ENCODE results near the gene PARD3. TPM values are rescaled to one million over a fixed set of nuclear protein-coding genes. Genes with fewer than 3 reads are reported as not detected.

Gene PARD3
- total RNA-seq, 3 donors from 2014 or later (not counting 1 experiment from before 2014, with no cell fraction given), result 0.14 to 0.49 (median 0.38) TPM

DNA sequence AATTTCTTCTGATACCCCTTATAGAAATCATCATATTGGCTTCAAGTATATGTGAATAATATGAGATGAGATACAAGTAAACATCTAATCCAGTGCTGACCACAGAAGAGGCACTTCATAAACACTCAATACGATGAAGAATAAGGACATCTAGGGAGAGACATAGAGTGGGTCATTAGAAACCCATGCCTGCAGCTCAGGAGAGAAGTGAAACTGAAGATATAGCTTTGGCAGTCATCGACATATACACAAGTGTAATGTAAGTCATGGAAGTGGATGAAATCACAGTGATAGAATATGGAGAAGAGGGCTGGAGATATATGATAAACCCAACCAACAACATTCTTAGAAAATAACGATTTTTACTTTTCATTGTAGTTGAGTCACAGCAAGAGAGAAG lies 665.0 kb downstream of the PARD3 start:
- Histone ChIP-seq H3K4me3 (ENCODE audit: low read length) (no peak overlapping the region), H3K9me3 (ENCODE audit: control insufficient read depth, insufficient read depth, low read length) (no peaks in the 10 kb centered on the region), H3K27me3 (ENCODE audit: control insufficient read depth, insufficient read depth, low read length) (no peaks in the 10 kb centered on the region), H3K4me1 (ENCODE audit: control insufficient read depth, insufficient read depth, low read length) (no peaks in the 10 kb centered on the region), H3K27ac (ENCODE audit: low read length) (no peak overlapping the region), H3K36me3 (ENCODE audit: control insufficient read depth, insufficient read depth, low read length) (no peaks in the 10 kb centered on the region)
- TF ChIP-seq, protein P1, sequence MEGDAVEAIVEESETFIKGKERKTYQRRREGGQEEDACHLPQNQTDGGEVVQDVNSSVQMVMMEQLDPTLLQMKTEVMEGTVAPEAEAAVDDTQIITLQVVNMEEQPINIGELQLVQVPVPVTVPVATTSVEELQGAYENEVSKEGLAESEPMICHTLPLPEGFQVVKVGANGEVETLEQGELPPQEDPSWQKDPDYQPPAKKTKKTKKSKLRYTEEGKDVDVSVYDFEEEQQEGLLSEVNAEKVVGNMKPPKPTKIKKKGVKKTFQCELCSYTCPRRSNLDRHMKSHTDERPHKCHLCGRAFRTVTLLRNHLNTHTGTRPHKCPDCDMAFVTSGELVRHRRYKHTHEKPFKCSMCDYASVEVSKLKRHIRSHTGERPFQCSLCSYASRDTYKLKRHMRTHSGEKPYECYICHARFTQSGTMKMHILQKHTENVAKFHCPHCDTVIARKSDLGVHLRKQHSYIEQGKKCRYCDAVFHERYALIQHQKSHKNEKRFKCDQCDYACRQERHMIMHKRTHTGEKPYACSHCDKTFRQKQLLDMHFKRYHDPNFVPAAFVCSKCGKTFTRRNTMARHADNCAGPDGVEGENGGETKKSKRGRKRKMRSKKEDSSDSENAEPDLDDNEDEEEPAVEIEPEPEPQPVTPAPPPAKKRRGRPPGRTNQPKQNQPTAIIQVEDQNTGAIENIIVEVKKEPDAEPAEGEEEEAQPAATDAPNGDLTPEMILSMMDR (IDR thresholded peaks at IDR 0.05), result no peak
- no peak overlapping the region for H3K4me3 Mint-ChIP-seq
- WGBS (ENCODE audit: insufficient coverage), result 96% methylated on average over 3 of the region's 3 CpGs
- H3K36me3 Mint-ChIP-seq, result no peaks in the 10 kb centered on the region
- peaks cover 15% of the 10 kb centered on the region in 2 donors for H3K27me3 Mint-ChIP-seq (ENCODE audit: low read depth in 2 of 2)
- intact Hi-C loops (cut with micrococcal nuclease), result no loop called here
- DNase-seq (no peak), ATAC-seq (no peak)
- no peaks in the 10 kb centered on the region for H3K4me1 Mint-ChIP-seq
- peaks cover 0 to 2% of the 10 kb centered on the region in 2 donors for H3K9me3 Mint-ChIP-seq
- H3K27ac Mint-ChIP-seq, result no peak overlapping the region

DNA sequence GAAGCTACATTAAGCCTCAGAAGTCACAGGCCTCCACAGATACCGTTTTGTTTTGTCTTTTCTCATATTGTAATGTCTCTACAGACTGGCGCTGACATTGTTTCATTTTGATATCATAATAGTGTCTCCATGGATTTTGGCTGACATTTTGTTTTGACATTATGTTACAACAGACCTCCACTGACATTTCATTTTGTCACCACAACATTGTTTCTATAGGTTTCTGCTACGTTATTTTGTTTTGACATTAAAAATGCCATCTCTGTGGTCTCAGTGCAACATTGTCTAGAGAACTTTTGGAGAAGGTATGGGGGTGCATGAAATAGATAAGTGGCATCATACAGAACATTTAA lies 666.8 kb downstream of the PARD3 start:
- Histone ChIP-seq H3K4me1 (ENCODE audit: control insufficient read depth, insufficient read depth, low read length) (no peaks in the 10 kb centered on the region), H3K9me3 (ENCODE audit: control insufficient read depth, insufficient read depth, low read length) (no peaks in the 10 kb centered on the region), H3K36me3 (ENCODE audit: control insufficient read depth, insufficient read depth, low read length) (no peaks in the 10 kb centered on the region), H3K4me3 (ENCODE audit: low read length) (no peak overlapping the region), H3K27me3 (ENCODE audit: control insufficient read depth, insufficient read depth, low read length) (no peaks in the 10 kb centered on the region), H3K27ac (ENCODE audit: low read length) (no peak overlapping the region)
- Mint-ChIP-seq H3K9me3 (peaks cover 0 to 2% of the 10 kb centered on the region in 2 donors), H3K27ac (no peak overlapping the region), H3K4me3 (no peak overlapping the region), H3K4me1 (no peaks in the 10 kb centered on the region), H3K27me3 (ENCODE audit: low read depth in 2 of 2) (peaks cover 12% of the 10 kb centered on the region in 2 donors), H3K36me3 (no peaks in the 10 kb centered on the region)
- TF ChIP-seq, protein P1 (IDR thresholded peaks at IDR 0.05), result no peak
- intact Hi-C loops (cut with micrococcal nuclease), result no loop called here
- DNase-seq, result no peak
- 86% methylated on average over 2 of the region's 3 CpGs for WGBS (ENCODE audit: insufficient coverage)
- ATAC-seq, result no peak

DNA sequence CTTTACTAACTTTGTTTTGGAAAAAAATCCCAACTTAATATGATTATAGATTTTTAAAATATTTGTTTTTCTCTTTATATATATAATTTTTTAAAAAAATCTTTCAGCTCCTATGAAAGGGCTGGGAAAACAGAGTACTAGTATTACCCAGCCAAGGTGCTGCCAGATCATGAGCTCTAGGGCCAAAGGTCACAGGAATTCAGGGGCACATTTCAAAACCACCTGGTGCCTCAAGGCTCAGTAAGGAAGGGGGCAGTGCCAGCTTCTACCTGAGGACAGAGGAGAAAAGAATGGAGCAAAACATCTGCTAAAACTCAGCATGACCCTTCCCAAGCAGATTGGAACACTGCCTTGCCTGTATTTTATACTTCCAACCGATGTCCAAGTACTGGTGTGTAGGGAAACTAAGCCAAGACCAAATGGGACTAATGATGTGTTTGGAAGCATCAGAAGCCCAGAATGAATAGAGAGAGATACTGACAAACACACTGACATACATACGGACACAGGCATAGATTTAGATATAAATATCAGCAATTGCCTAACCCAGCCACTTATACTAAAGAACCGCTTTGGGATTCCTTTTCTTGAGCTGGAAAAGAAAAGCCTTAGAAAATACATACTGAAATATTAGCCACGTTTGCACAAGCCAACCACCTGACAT lies 667.3 kb downstream of the PARD3 start:
- no peaks in the 10 kb centered on the region for H3K4me1 Mint-ChIP-seq
- ATAC-seq, result no peak
- WGBS (ENCODE audit: insufficient coverage), result 80% methylated on average over 4 of the region's 4 CpGs
- Histone ChIP-seq H3K27ac (ENCODE audit: low read length) (no peak overlapping the region), H3K4me1 (ENCODE audit: control insufficient read depth, insufficient read depth, low read length) (no peaks in the 10 kb centered on the region), H3K4me3 (ENCODE audit: low read length) (no peak overlapping the region), H3K36me3 (ENCODE audit: control insufficient read depth, insufficient read depth, low read length) (no peaks in the 10 kb centered on the region), H3K27me3 (ENCODE audit: control insufficient read depth, insufficient read depth, low read length) (no peaks in the 10 kb centered on the region), H3K9me3 (ENCODE audit: control insufficient read depth, insufficient read depth, low read length) (no peaks in the 10 kb centered on the region)
- H3K9me3 Mint-ChIP-seq, result peaks cover 0 to 2% of the 10 kb centered on the region in 2 donors
- H3K27ac Mint-ChIP-seq, result no peak overlapping the region
- intact Hi-C loops (cut with micrococcal nuclease), result no loop called here
- H3K36me3 Mint-ChIP-seq, result no peaks in the 10 kb centered on the region
- DNase-seq, result no peak
- H3K4me3 Mint-ChIP-seq, result no peak overlapping the region
- TF ChIP-seq, protein P1 (IDR thresholded peaks at IDR 0.05), result no peak
- peaks cover 11 to 12% of the 10 kb centered on the region in 2 donors for H3K27me3 Mint-ChIP-seq (ENCODE audit: low read depth in 2 of 2)

DNA sequence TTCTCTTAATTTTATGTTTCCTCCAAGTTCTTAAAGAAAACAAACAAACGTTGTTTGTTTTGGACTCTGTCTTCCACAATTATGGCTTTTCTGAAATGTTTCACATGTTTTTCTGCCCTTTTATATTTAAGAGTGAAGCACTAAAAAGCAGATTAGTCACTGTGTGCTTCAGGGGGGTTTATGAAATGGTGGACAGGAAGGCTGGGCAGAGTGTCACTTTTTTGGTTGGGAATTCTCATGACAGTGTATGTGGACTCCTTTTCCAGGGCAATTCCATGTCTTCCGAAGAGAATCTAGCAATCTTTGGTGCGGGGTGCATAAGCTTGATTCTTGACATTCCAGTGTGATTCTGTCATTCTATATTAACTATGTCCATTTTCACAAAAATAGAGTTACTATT lies 669.4 kb downstream of the PARD3 start:
- no peaks in the 10 kb centered on the region for H3K36me3 Mint-ChIP-seq
- Histone ChIP-seq H3K27me3 (ENCODE audit: control insufficient read depth, insufficient read depth, low read length) (no peaks in the 10 kb centered on the region), H3K27ac (ENCODE audit: low read length) (no peak overlapping the region), H3K36me3 (ENCODE audit: control insufficient read depth, insufficient read depth, low read length) (no peaks in the 10 kb centered on the region), H3K9me3 (ENCODE audit: control insufficient read depth, insufficient read depth, low read length) (no peaks in the 10 kb centered on the region), H3K4me1 (ENCODE audit: control insufficient read depth, insufficient read depth, low read length) (no peaks in the 10 kb centered on the region), H3K4me3 (ENCODE audit: low read length) (no peak overlapping the region)
- TF ChIP-seq, protein P1 (IDR thresholded peaks at IDR 0.05), result no peak
- peaks cover 10 to 27% of the 10 kb centered on the region in 2 donors for H3K27me3 Mint-ChIP-seq (ENCODE audit: low read depth in 2 of 2)
- no peak for DNase-seq
- no peak for ATAC-seq
- H3K4me3 Mint-ChIP-seq, result no peak overlapping the region
- no peak overlapping the region for H3K27ac Mint-ChIP-seq
- peaks cover 0 to 2% of the 10 kb centered on the region in 2 donors for H3K9me3 Mint-ChIP-seq
- WGBS (ENCODE audit: insufficient coverage), result 90% methylated on average over 3 of the region's 3 CpGs
- intact Hi-C loops (cut with micrococcal nuclease), result no loop called here
- H3K4me1 Mint-ChIP-seq, result no peaks in the 10 kb centered on the region
